SK-N-MC (cell line): Measurements from ENCODE around the gene SLC12A1.

Source experiments
- DNase-seq: peaks from one replicate; pipeline ENCODE4 v3.0.0-alpha.2; 2011; ENCODE audit warnings: low read depth, low spot score
- H3K27ac ChIP-seq: fragments of 200-600 bp; sonication (generic); 2 replicates; pipeline ENCODE4 v1.5.1; 2016; ENCODE audit warnings: mixed run types
- H3K36me3 ChIP-seq: fragments of 200-600 bp; sonication (generic); 2 replicates; pipeline ENCODE4 v1.6.1; 2017; ENCODE audit warnings: antibody characterized with exemption, low read length, mixed read lengths; ENCODE audit not compliant: insufficient read depth
- H3K4me3 ChIP-seq: fragments of 200-600 bp; sonication (generic); 2 replicates; pipeline ENCODE4 v1.5.1; 2016
- H3K9ac ChIP-seq: fragments of 200-600 bp; sonication (generic); 2 replicates; pipeline ENCODE4 v1.8.0; 2017; ENCODE audit warnings: mixed run types, mixed read lengths; ENCODE audit not compliant: insufficient read length
- H3K9me3 ChIP-seq: fragments of 200-600 bp; sonication (generic); 2 replicates; pipeline ENCODE4 v1.6.1; 2017; ENCODE audit warnings: low read depth, mild to moderate bottlenecking, antibody characterized with exemption, low read length, moderate library complexity, mixed read lengths
- EZH2 ChIP-seq: fragments of 200-600 bp; sonication (generic); IDR thresholded peaks from one replicate; pipeline ENCODE4 v1.6.1; 2017; ENCODE audit warnings: antibody characterized with exemption
- FOXP2 ChIP-seq: optimal IDR thresholded peaks from 2 replicates; pipeline ENCODE3; 2011; ENCODE audit warnings: mild to moderate bottlenecking, moderate library complexity; ENCODE audit not compliant: insufficient read depth; ENCODE audit errors: extremely low read length, control extremely low read depth
- POLR2AphosphoS5 ChIP-seq: IDR thresholded peaks from 2 replicates; pipeline ENCODE4 v1.6.1; 2012; ENCODE audit warnings: mild to moderate bottlenecking, low read depth, low read length, borderline replicate concordance

SLC12A1 gene

GRCh38 chr15:48225771-48226170 is 19.7 kb downstream of the SLC12A1 start:
- H3K9me3 ChIP-seq: no peaks in the 10 kb centered on the region
- DNase-seq: no peak
- TF ChIP-seq EZH2 (no peak), FOXP2 (no peak), POLR2AphosphoS5 (no peak)

GRCh38 chr15:48230498-48230897 is 24.4 kb downstream of the SLC12A1 start:
- Histone ChIP-seq H3K36me3 (no peaks in the 10 kb centered on the region), H3K9ac (no peak overlapping the region), H3K9me3 (no peaks in the 10 kb centered on the region), H3K27ac (no peak overlapping the region), H3K4me3 (no peak overlapping the region)
- TF ChIP-seq FOXP2 (no peak), POLR2AphosphoS5 (no peak), EZH2 (no peak)
- no peak for DNase-seq

More at GRCh38 chr15:48225771-48226170, 19.7 kb downstream of the SLC12A1 start:
- H3K27ac ChIP-seq: no peak overlapping the region
- H3K36me3 ChIP-seq: no peaks in the 10 kb centered on the region
- no peak overlapping the region for H3K9ac ChIP-seq
- no peak overlapping the region for H3K4me3 ChIP-seq

GRCh38 chr15:48233246-48233645 is 27.1 kb downstream of the SLC12A1 start:
- no peak for DNase-seq
- no peaks in the 10 kb centered on the region for H3K36me3 ChIP-seq
- TF ChIP-seq POLR2AphosphoS5 (no peak), FOXP2 (no peak), EZH2 (no peak)
- no peak overlapping the region for H3K27ac ChIP-seq
- no peaks in the 10 kb centered on the region for H3K9me3 ChIP-seq
- no peak overlapping the region for H3K4me3 ChIP-seq
- no peak overlapping the region for H3K9ac ChIP-seq

- H3K9ac ChIP-seq: no peak overlapping the region
- no peaks in the 10 kb centered on the region for H3K36me3 ChIP-seq
- no peak overlapping the region for H3K4me3 ChIP-seq
- no peak for DNase-seq
- H3K27ac ChIP-seq: no peak overlapping the region
- no peaks in the 10 kb centered on the region for H3K9me3 ChIP-seq
- TF ChIP-seq EZH2 (no peak), FOXP2 (no peak), POLR2AphosphoS5 (no peak)
These were observed 33.2 kb downstream of the SLC12A1 start for GRCh38 chr15:48239334-48239733.

- no peak overlapping the region for H3K4me3 ChIP-seq
- H3K9me3 ChIP-seq: no peaks in the 10 kb centered on the region
- H3K27ac ChIP-seq: no peak overlapping the region
- H3K36me3 ChIP-seq: no peaks in the 10 kb centered on the region
- no peak overlapping the region for H3K9ac ChIP-seq
- TF ChIP-seq EZH2: no peak
- no peak for TF ChIP-seq POLR2AphosphoS5
- no peak for TF ChIP-seq FOXP2
- no peak for DNase-seq
These were observed 35.9 kb downstream of the SLC12A1 start for GRCh38 chr15:48242015-48242414.

- TF ChIP-seq FOXP2: no peak
- TF ChIP-seq POLR2AphosphoS5: no peak
- TF ChIP-seq EZH2: no peak
- H3K27ac ChIP-seq: no peak overlapping the region
- H3K4me3 ChIP-seq: no peak overlapping the region
- H3K9me3 ChIP-seq: no peaks in the 10 kb centered on the region
- H3K36me3 ChIP-seq: no peaks in the 10 kb centered on the region
- DNase-seq: no peak
- H3K9ac ChIP-seq: no peak overlapping the region
These were observed 36.4 kb downstream of the SLC12A1 start for GRCh38 chr15:48242535-48242934.

GRCh38 chr15:48244921-48245320 is 38.8 kb downstream of the SLC12A1 start:
- no peak for TF ChIP-seq FOXP2
- no peak for TF ChIP-seq EZH2
- no peak for TF ChIP-seq POLR2AphosphoS5

GRCh38 chr15:48248414-48248813 is 42.3 kb downstream of the SLC12A1 start:
- Histone ChIP-seq H3K9me3 (no peaks in the 10 kb centered on the region), H3K36me3 (no peaks in the 10 kb centered on the region), H3K4me3 (no peak overlapping the region), H3K9ac (no peak overlapping the region), H3K27ac (no peak overlapping the region)
- no peak for DNase-seq
- TF ChIP-seq EZH2 (no peak), FOXP2 (no peak), POLR2AphosphoS5 (no peak)

More at GRCh38 chr15:48244921-48245320, 38.8 kb downstream of the SLC12A1 start:
- Histone ChIP-seq H3K9ac (no peak overlapping the region), H3K36me3 (no peaks in the 10 kb centered on the region), H3K9me3 (no peaks in the 10 kb centered on the region), H3K4me3 (no peak overlapping the region; the same call in 1 of the 2 replicates), H3K27ac (no peak overlapping the region)
- DNase-seq: no peak

GRCh38 chr15:48250640-48251076 is 44.6 kb downstream of the SLC12A1 start:
- H3K9me3 ChIP-seq: no peaks in the 10 kb centered on the region
- peak; percentile 62 for DNase-seq
- H3K36me3 ChIP-seq: no peaks in the 10 kb centered on the region
- H3K9ac ChIP-seq: no peak overlapping the region
- TF ChIP-seq EZH2 (no peak), FOXP2 (no peak), POLR2AphosphoS5 (no peak)
- no peak overlapping the region for H3K27ac ChIP-seq
- H3K4me3 ChIP-seq: no peak overlapping the region
